Activated B cell treated with CpG ODN at 0.5 μM for 24 hours (primary cell): ENCODE data around the gene SLC43A2. TPM values are rescaled to one million over a fixed set of nuclear protein-coding genes. Genes with fewer than 3 reads are reported as not detected.
"Not testable (repeated sequence)": the region's sequence is repeated elsewhere in the genome, so short reads cannot be mapped to it uniquely, and the experiment has no call there.

ENCODE experiments used
- ATAC-seq: fragments of 200-7000 bp; cut with Tn5 transposase; one replicate; pipeline ENCODE4 v1.10.0; 2021; ENCODE audit warnings: low read depth, mild to moderate bottlenecking, moderate library complexity
- CTCF ChIA-PET: fragments of 350-600 bp; sonication (Branson Sonifier 250); formaldehyde crosslinking; loops from one replicate; lab custom pipeline; 2021; ENCODE audit warnings: antibody characterized with exemption; lab: Charles Lee
- POLR2A ChIA-PET: fragments of 350-600 bp; sonication (Branson Sonifier 250); formaldehyde crosslinking; loops from one replicate; lab custom pipeline; 2021; ENCODE audit warnings: antibody characterized with exemption; lab: Charles Lee
- DNase-seq: peaks from one replicate; pipeline ENCODE4 v3.0.0; 2022
- H3K27ac Mint-ChIP-seq: one replicate; pipeline ENCODE4 v1.8.0; 2020; ENCODE audit warnings: mixed read lengths
- H3K27me3 Mint-ChIP-seq: one replicate; pipeline ENCODE4 v1.8.0; 2021; ENCODE audit warnings: mixed read lengths
- H3K36me3 Mint-ChIP-seq: one replicate; pipeline ENCODE4 v1.8.0; 2021; ENCODE audit warnings: low read depth, mixed read lengths
- H3K4me1 Mint-ChIP-seq: one replicate; pipeline ENCODE4 v1.8.0; 2021; ENCODE audit warnings: mixed read lengths
- H3K4me3 Mint-ChIP-seq: one replicate; pipeline ENCODE4 v1.8.0; 2020; ENCODE audit warnings: mild to moderate bottlenecking, mixed read lengths
- H3K9me3 Mint-ChIP-seq: one replicate; pipeline ENCODE4 v1.8.0; 2020; ENCODE audit warnings: mixed read lengths
- CTCF ChIP-seq: fragments of 200-600 bp; IDR thresholded peaks from one replicate; pipeline ENCODE4 v1.8.0; 2022; ENCODE audit warnings: antibody characterized with exemption, mild to moderate bottlenecking
- intact Hi-C: fragments of 100-400 bp; cut with micrococcal nuclease; formaldehyde crosslinking; loops from one replicate; pipeline ENCODE4 v1.15.1; 2024
- total RNA-seq: library from RNA; stranded (reverse); gene quantifications from 2 replicates; pipeline ENCODE4 v1.2.3, GENCODE V29; 2022

SLC43A2 gene
- total RNA-seq, 1 donor from 2014 or later: 167 TPM

- Mint-ChIP-seq H3K4me1 (no peaks in the 10 kb centered on the region), H3K27me3 (no peaks in the 10 kb centered on the region), H3K27ac (no peak overlapping the region), H3K4me3 (no peak overlapping the region), H3K36me3 (peaks cover 82% of the 10 kb centered on the region), H3K9me3 (no peaks in the 10 kb centered on the region)
- ChIA-PET CTCF (interaction anchor here (0.6 kb wide), 1 partner anchor 270 kb away, joined by 3 read pairs; no protein-coding TSS in a partner anchor), POLR2A (interaction anchor here (1.5 kb wide), 1 partner anchor 23 kb away, joined by 3 read pairs; the partner anchor contains the start of gene PITPNA)
- intact Hi-C loops: no loop called here
- TF ChIP-seq CTCF: no peak
- DNase-seq (no peak), ATAC-seq (no peak)
These were observed 88.8 kb downstream of the SLC43A2 start for GRCh38 chr17:1539811-1540210.

- DNase-seq (no peak), ATAC-seq (no peak)
- POLR2A ChIA-PET: no interaction called here
- intact Hi-C loops: no loop called here
- H3K4me1 Mint-ChIP-seq: peaks cover 8% of the 10 kb centered on the region
- H3K27ac Mint-ChIP-seq: no peak overlapping the region
- CTCF ChIA-PET: interaction anchor here (0.6 to 3.1 kb wide), 2 partner anchors 170 to 824 kb away, joined by 3 to 27 read pairs; no protein-coding TSS in a partner anchor
- H3K4me3 Mint-ChIP-seq: no peak overlapping the region
- peaks cover 82% of the 10 kb centered on the region for H3K36me3 Mint-ChIP-seq
- H3K9me3 Mint-ChIP-seq: no peaks in the 10 kb centered on the region
- H3K27me3 Mint-ChIP-seq: no peaks in the 10 kb centered on the region
- TF ChIP-seq CTCF: no peak
These were observed 92.9 kb downstream of the SLC43A2 start for GRCh38 chr17:1535737-1536136.

- Mint-ChIP-seq H3K27ac (no peak overlapping the region), H3K36me3 (peaks cover 73% of the 10 kb centered on the region), H3K4me3 (no peak overlapping the region), H3K27me3 (no peaks in the 10 kb centered on the region), H3K4me1 (peaks cover 13% of the 10 kb centered on the region), H3K9me3 (no peaks in the 10 kb centered on the region)
- no peak for TF ChIP-seq CTCF
- ATAC-seq (no peak), DNase-seq (no peak)
- intact Hi-C loops: loop anchor here (1.0 kb wide), 3 partner anchors 168 to 274 kb away; no protein-coding TSS in a partner anchor
- ChIA-PET CTCF (interaction anchor here (0.9 to 3.1 kb wide), 14 partner anchors 13 to 347 kb away, joined by 3 to 27 read pairs (median 4); partner anchors contain the start of genes INPP5K, PITPNA, RILP and SLC43A2), POLR2A (interaction anchor here (0.6 to 1.5 kb wide), 3 partner anchors 49 to 198 kb away, joined by 3 read pairs; no protein-coding TSS in a partner anchor)
These were observed 94.8 kb downstream of the SLC43A2 start for GRCh38 chr17:1533661-1534325.

GRCh38 chr17:1532836-1533602, 95.6 kb downstream of the SLC43A2 start:
- peak; percentile 45 for DNase-seq
- Mint-ChIP-seq H3K9me3 (no peaks in the 10 kb centered on the region), H3K4me1 (peaks cover 13% of the 10 kb centered on the region), H3K27ac (no peak overlapping the region), H3K27me3 (no peaks in the 10 kb centered on the region), H3K36me3 (peaks cover 70% of the 10 kb centered on the region), H3K4me3 (no peak overlapping the region)
- POLR2A ChIA-PET: interaction anchor here (0.6 to 1.5 kb wide), 3 partner anchors 48 to 134 kb away, joined by 3 read pairs; no protein-coding TSS in a partner anchor
- intact Hi-C loops: loop anchor here (1.0 kb wide), 3 partner anchors 168 to 274 kb away; no protein-coding TSS in a partner anchor
- no peak for TF ChIP-seq CTCF
- ATAC-seq: peak; percentile 97
- CTCF ChIA-PET: interaction anchor here (0.9 to 3.1 kb wide), 14 partner anchors 12 to 346 kb away, joined by 3 to 27 read pairs (median 4); partner anchors contain the start of genes INPP5K, PITPNA, RILP and SLC43A2

- ChIA-PET POLR2A (no interaction called here), CTCF (no interaction called here)
- H3K4me1 Mint-ChIP-seq: peaks cover 13% of the 10 kb centered on the region
- intact Hi-C loops: no loop called here
- no peaks in the 10 kb centered on the region for H3K27me3 Mint-ChIP-seq
- no peak for TF ChIP-seq CTCF
- DNase-seq (no peak), ATAC-seq (no peak)
- no peaks in the 10 kb centered on the region for H3K9me3 Mint-ChIP-seq
- no peak overlapping the region for H3K27ac Mint-ChIP-seq
- H3K4me3 Mint-ChIP-seq: no peak overlapping the region
- H3K36me3 Mint-ChIP-seq: peaks cover 68% of the 10 kb centered on the region
These were observed 98.8 kb downstream of the SLC43A2 start for GRCh38 chr17:1529863-1530262.

- DNase-seq, H3K4me3 Mint-ChIP-seq, H3K27me3 Mint-ChIP-seq, intact Hi-C loops, H3K4me1 Mint-ChIP-seq, ATAC-seq, H3K27ac Mint-ChIP-seq, POLR2A ChIA-PET, H3K9me3 Mint-ChIP-seq: not testable (repeated sequence)
- peaks cover 51% of the 10 kb centered on the region for H3K36me3 Mint-ChIP-seq
- CTCF ChIA-PET: interaction anchor here (1.0 kb wide), 1 partner anchor 8 kb away, joined by 3 read pairs; no protein-coding TSS in a partner anchor
These were observed 101.8 kb downstream of the SLC43A2 start for GRCh38 chr17:1526876-1527275.
